Suprapubic skin (tissue), 4 donors: ENCODE results near the gene ART4. TPM values are rescaled to one million over a fixed set of nuclear protein-coding genes. Genes with fewer than 3 reads are reported as not detected.

Experiments
- DNase-seq, 2 donors: peaks; one replicate each; pipeline ENCODE4 v3.0.0-alpha.2; 2019; ENCODE audit warnings: low spot score in 2 of 2
- H3K27ac ChIP-seq: fragments of 200-600 bp; sonication (generic); one replicate; pipeline ENCODE4 v1.5.1; 2019
- H3K27me3 ChIP-seq: fragments of 200-600 bp; sonication (generic); one replicate; pipeline ENCODE4 v1.5.1; 2019
- H3K36me3 ChIP-seq: fragments of 200-600 bp; sonication (generic); one replicate; pipeline ENCODE4 v1.5.1; 2019
- H3K4me1 ChIP-seq: fragments of 200-600 bp; sonication (generic); one replicate; pipeline ENCODE4 v1.5.1; 2019
- H3K4me3 ChIP-seq: fragments of 200-600 bp; sonication (generic); one replicate; pipeline ENCODE4 v1.5.1; 2019; ENCODE audit warnings: mild to moderate bottlenecking
- H3K9me3 ChIP-seq: fragments of 200-600 bp; sonication (generic); one replicate; pipeline ENCODE4 v1.5.1; 2019
- EP300 ChIP-seq: sonication (generic); formaldehyde crosslinking; IDR thresholded peaks from one replicate; pipeline ENCODE4 v1.6.1; 2017; ENCODE audit warnings: antibody characterized with exemption
- POLR2A ChIP-seq, 2 donors: fragments of 450-650 bp; IDR thresholded peaks; one replicate each; pipeline ENCODE4 v1.6.1; 2017; ENCODE audit warnings: antibody characterized with exemption in 2 of 2, mild to moderate bottlenecking in 2 of 2, moderate library complexity in 2 of 2
- POLR2AphosphoS5 ChIP-seq, 3 donors: sonication (generic); formaldehyde crosslinking; IDR thresholded peaks; one replicate each; pipeline ENCODE4 v1.6.1; 2017; ENCODE audit warnings: antibody characterized with exemption in 3 of 3
- WGBS: methylation state at CpG from one replicate; pipeline ENCODE4 v1.1.5; 2018; 5-methylcytosine and 5-hydroxymethylcytosine counted together
- total RNA-seq, 4 donors: library from RNA; depleted of rRNA; stranded (reverse); fragments of >200 nt; gene quantifications; one replicate each; pipeline ENCODE4 v1.1.0, GENCODE V29; 2016
- TF ChIP-seq, protein P1 (sequence below), 2 donors: fragments of 200-600 bp in 1 of 2; fragments of 450-650 bp in 1 of 2; sonication (generic) in 1 of 2; IDR thresholded peaks; one replicate each; pipeline ENCODE4 v1.5.1; 2016 to 2019; ENCODE audit warnings: antibody characterized with exemption in 2 of 2, mild to moderate bottlenecking in 1 of 2, moderate library complexity in 1 of 2

ART4 gene
- total RNA-seq, 4 donors from 2014 or later: 0.17 to 1.3 (median 0.42) TPM; not detected in 1

DNA sequence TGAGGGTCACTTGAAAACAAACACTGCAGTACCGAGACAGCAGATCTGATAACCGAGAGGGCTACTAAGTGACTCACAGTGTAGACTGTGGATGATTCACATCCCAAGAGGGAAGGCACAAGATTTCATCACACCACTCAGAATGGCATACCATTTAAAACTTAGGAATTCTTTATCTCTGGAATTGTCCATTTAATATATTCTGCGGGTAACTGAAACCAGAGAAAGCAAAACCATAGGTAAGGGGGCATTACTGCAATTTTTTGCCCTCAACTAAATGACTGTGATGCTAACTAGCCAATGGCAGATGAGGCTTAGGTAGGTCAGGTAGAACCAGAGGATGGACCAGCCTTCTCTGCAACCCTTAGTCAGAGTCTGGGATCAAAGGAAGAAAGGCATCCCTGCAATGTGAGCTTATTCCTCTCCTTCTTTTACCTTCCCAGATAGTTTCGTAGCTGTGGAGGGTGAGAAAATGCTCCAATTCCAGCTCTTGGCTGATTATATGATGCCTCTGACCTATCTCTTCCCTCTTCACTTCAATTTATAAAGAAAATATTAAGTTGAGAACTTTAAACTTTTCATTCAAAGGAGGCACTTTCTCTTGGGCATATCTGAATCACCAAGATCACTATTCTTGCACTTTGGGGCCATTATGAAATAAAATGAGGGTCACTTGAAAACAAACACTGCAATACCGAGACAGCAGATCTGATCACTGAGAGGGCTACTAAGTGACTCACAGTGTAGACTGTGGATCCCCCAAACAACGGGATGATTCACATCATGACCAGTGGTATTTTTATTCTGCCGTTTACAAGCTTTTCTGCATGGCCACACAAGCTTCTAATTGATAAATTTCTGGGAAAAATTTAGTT, 6.8 kb downstream of the ART4 start:
- WGBS: 78% methylated on average over 7 of the region's 7 CpGs
- DNase-seq: no peak
- no peaks in the 10 kb centered on the region for H3K36me3 ChIP-seq

DNA sequence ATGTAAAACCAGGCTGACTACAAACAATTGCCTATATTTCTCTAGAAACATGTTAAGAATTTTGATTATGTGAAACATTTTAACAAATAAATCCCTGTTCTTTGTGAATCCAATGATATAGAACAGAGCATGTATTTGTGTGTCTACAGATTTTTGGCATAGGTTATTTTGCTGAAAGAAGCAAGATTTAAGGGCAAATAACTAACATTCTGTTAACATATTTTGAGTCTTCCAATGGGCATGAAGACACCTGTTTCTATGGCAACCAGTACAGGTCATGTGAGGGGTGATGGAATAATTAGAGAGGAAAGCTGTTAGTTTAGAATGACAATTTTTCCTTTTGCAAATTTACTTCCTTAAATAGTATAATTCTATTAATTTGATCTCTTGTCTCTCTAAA, 8.8 kb downstream of the ART4 start:
- H3K27ac ChIP-seq: no peak overlapping the region
- TF ChIP-seq EP300 (no peak), POLR2AphosphoS5 (IDR thresholded peaks at IDR 0.05) (no peak), POLR2A (IDR thresholded peaks at IDR 0.05) (no peak)
- TF ChIP-seq, protein P1, sequence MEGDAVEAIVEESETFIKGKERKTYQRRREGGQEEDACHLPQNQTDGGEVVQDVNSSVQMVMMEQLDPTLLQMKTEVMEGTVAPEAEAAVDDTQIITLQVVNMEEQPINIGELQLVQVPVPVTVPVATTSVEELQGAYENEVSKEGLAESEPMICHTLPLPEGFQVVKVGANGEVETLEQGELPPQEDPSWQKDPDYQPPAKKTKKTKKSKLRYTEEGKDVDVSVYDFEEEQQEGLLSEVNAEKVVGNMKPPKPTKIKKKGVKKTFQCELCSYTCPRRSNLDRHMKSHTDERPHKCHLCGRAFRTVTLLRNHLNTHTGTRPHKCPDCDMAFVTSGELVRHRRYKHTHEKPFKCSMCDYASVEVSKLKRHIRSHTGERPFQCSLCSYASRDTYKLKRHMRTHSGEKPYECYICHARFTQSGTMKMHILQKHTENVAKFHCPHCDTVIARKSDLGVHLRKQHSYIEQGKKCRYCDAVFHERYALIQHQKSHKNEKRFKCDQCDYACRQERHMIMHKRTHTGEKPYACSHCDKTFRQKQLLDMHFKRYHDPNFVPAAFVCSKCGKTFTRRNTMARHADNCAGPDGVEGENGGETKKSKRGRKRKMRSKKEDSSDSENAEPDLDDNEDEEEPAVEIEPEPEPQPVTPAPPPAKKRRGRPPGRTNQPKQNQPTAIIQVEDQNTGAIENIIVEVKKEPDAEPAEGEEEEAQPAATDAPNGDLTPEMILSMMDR (IDR thresholded peaks at IDR 0.05): no peak

More for the DNA sequence above, 6.8 kb downstream of the ART4 start:
- no peak overlapping the region for H3K4me3 ChIP-seq
- TF ChIP-seq POLR2A (IDR thresholded peaks at IDR 0.05): no peak
- no peak for TF ChIP-seq POLR2AphosphoS5 (IDR thresholded peaks at IDR 0.05)
- TF ChIP-seq, protein P1 (IDR thresholded peaks at IDR 0.05): no peak
- peaks cover 3% of the 10 kb centered on the region for H3K4me1 ChIP-seq
- H3K9me3 ChIP-seq: no peaks in the 10 kb centered on the region
- no peak overlapping the region for H3K27ac ChIP-seq
- peaks cover 2% of the 10 kb centered on the region for H3K27me3 ChIP-seq

DNA sequence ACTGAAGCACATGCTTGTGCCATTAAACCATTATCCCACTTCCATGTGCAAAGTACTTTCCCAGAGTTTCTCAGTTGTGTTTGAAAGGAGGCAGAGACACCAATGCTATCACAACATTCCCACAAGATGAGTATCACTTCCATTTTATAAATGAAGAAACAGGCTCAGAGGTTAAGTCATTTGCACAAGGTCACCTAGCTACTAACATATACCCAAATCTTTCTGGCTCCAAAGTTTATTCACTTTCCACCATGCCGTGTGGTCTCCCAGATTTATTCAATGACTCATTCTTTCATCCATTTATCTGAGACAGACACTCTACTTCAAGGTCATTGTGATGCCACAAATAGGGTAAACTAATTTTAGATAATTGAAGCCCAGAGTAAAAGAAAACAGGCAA, 9.4 kb downstream of the ART4 start:
- 39% methylated on average over 1 of the region's 1 CpG for WGBS

More for the DNA sequence above, 8.8 kb downstream of the ART4 start:
- DNase-seq: no peak
- Histone ChIP-seq H3K9me3 (no peaks in the 10 kb centered on the region), H3K4me3 (no peak overlapping the region), H3K27me3 (peaks cover 2% of the 10 kb centered on the region), H3K4me1 (no peaks in the 10 kb centered on the region), H3K36me3 (no peaks in the 10 kb centered on the region)

DNA sequence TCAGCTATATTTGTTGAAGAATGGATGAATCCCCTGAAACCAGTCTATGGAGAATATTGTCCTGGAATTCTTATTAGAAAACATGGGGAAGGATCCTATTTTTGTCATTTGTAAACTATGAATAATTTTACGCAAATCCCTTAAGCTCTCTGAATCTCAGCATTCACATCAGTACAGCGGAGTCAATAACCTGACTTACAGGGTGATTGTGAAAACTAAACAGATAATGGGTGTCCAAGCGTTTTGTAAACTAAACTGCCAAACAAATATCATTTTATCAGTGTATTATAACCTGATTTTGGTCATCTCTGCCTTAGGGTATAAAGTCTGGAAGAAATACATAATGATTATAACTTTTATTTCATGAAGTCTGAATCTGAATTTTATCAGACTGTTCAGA, 10.0 kb downstream of the ART4 start:
- TF ChIP-seq, protein P1 (IDR thresholded peaks at IDR 0.05): no peak
- H3K27ac ChIP-seq: no peak overlapping the region
- DNase-seq: no peak
- H3K9me3 ChIP-seq: no peaks in the 10 kb centered on the region
- no peak overlapping the region for H3K4me3 ChIP-seq
- H3K36me3 ChIP-seq: no peaks in the 10 kb centered on the region
- no peaks in the 10 kb centered on the region for H3K4me1 ChIP-seq
- H3K27me3 ChIP-seq: peaks cover 2% of the 10 kb centered on the region
- 85% methylated on average over 3 of the region's 3 CpGs for WGBS

More for the DNA sequence above, 9.4 kb downstream of the ART4 start:
- no peak for DNase-seq
- Histone ChIP-seq H3K9me3 (no peaks in the 10 kb centered on the region), H3K27ac (no peak overlapping the region), H3K4me3 (no peak overlapping the region), H3K27me3 (peaks cover 2% of the 10 kb centered on the region), H3K4me1 (no peaks in the 10 kb centered on the region), H3K36me3 (no peaks in the 10 kb centered on the region)
- no peak for TF ChIP-seq POLR2AphosphoS5 (IDR thresholded peaks at IDR 0.05)
- TF ChIP-seq, protein P1 (IDR thresholded peaks at IDR 0.05): no peak
- no peak for TF ChIP-seq EP300
- TF ChIP-seq POLR2A (IDR thresholded peaks at IDR 0.05): no peak

DNA sequence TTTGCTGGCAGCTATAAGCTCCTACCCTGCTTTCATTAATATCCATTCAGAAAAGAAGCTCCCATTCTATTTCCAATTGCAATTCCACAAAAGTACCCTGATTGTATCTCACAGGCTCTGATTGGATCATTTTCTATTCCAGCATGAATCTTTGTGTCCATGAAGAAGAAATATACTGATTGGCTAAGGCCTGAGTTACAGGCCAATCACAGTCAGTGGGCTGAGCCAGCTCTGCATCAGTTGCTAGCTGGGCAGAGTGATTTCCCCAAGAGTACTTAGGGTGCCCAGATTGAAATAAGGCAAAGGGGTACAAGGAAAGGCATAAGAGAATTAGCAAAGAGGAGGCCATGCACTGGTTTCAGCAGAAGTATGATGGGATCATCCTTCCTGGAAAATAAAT, 14.4 kb downstream of the ART4 start:
- Histone ChIP-seq H3K27ac (no peak overlapping the region), H3K9me3 (no peaks in the 10 kb centered on the region), H3K36me3 (no peaks in the 10 kb centered on the region), H3K27me3 (peaks cover 2% of the 10 kb centered on the region), H3K4me3 (no peak overlapping the region), H3K4me1 (no peaks in the 10 kb centered on the region)
- no peak for DNase-seq
- TF ChIP-seq POLR2A (IDR thresholded peaks at IDR 0.05) (no peak), EP300 (no peak), POLR2AphosphoS5 (IDR thresholded peaks at IDR 0.05) (no peak)
- TF ChIP-seq, protein P1 (IDR thresholded peaks at IDR 0.05): no peak
